NT2/D1 (cell line): Measurements from ENCODE around the gene RBP7.

Source experiments
- SUZ12 ChIP-seq: IDR thresholded peaks from 2 replicates; pipeline ENCODE4 v1.6.1; 2011; ENCODE audit not compliant: insufficient read length, insufficient read depth; ENCODE audit errors: extremely low read depth
- YY1 ChIP-seq: IDR thresholded peaks from 2 replicates; pipeline ENCODE4 v1.6.1; 2011; ENCODE audit not compliant: insufficient read length, insufficient read depth

- TF ChIP-seq YY1 (no peak), SUZ12 (no peak)
Observed at GRCh38 chr1:10065344-10065685, 68.3 kb downstream of the RBP7 start.
